Effector memory CD8-positive, alpha-beta T cell (primary cell): ENCODE results near the gene ZNF813.
"Not testable (repeated sequence)": the region's sequence is repeated elsewhere in the genome, so short reads cannot be mapped to it uniquely, and the experiment has no call there.

ENCODE experiments used
- ATAC-seq: fragments of 150-1000 bp; cut with Tn5 transposase; replicated peaks from 2 replicates; pipeline ENCODE4 v1.10.0; 2021; ENCODE audit warnings: mild to moderate bottlenecking, moderate library complexity
- DNase-seq, 3 experiments: peaks; one replicate each; pipeline ENCODE4 v3.0.0; 2021
- H3K27ac Mint-ChIP-seq, 2 donors: one replicate each; pipeline ENCODE4 v1.8.0; 2022; ENCODE audit warnings: mild to moderate bottlenecking in 2 of 2, mixed read lengths in 2 of 2, moderate library complexity in 2 of 2
- H3K27me3 Mint-ChIP-seq, 2 donors: one replicate each; pipeline ENCODE4 v1.8.0; 2022; ENCODE audit warnings: mixed read lengths in 2 of 2
- H3K36me3 Mint-ChIP-seq: one replicate; pipeline ENCODE4 v1.8.0; 2022; ENCODE audit warnings: mild to moderate bottlenecking, moderate library complexity, mixed read lengths; ENCODE audit not compliant: insufficient read depth
- H3K4me1 Mint-ChIP-seq, 2 donors: one replicate each; pipeline ENCODE4 v1.8.0; 2022; ENCODE audit warnings: low read depth in 2 of 2, mixed read lengths in 2 of 2
- H3K4me3 Mint-ChIP-seq, 2 donors: one replicate each; pipeline ENCODE4 v1.8.0; 2022; ENCODE audit warnings: mild to moderate bottlenecking in 2 of 2, mixed read lengths in 2 of 2, moderate library complexity in 2 of 2
- H3K9me3 Mint-ChIP-seq, 2 donors: one replicate each; pipeline ENCODE4 v1.8.0; 2022; ENCODE audit warnings: mixed read lengths in 2 of 2
- total RNA-seq, 9 experiments: gene quantifications; one replicate each; lab custom pipeline; 2026; lab: John Stamatoyannopoulos, UW

Gene ZNF813
- total RNA-seq = 3.4 to 35.8 (median 19.6) reads per million in 9 experiments

DNA sequence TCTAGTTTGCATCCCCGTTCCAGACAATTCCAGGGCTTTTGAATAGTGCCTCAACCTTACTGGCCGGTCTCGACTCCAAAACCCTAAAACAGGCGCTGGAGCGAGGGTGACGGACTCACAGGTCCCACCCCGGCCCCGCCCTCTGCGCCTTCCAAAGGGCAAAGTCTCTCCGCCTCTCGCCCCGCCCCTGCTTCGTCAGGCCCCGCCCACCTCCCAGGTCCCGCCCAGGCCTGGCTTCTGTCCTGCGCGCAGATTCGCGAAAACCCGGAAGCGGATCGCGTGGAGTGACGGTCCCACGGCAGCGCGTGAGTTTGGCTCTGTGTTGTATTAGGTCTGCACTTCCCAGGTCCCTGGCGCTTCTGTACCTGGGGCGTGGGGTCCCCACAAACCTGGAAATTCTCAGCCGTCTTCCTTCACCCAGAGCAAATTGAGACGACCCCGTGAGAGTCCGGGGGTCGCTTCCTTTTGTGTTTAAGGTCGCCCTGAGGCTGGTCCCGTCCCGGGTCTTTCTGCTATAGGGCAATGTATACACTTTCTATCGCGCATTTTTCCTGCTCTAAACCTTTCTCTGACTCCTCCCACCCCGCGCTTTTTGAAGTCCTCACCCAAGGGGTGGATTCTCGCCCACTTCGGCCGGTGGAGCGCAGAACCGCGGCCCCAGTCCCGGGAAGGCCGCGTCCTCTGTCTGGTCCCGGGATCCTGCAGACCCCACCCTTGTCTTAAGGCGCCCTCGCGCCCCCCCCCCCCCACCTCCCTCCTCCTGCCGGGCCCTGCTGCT, at the start of gene ZNF813:
Gene ZNF813 (plus strand): TSS at position 249 of the 778 bp plus-strand sequence. CDS start 16,090 bp downstream, outside the sequence.
- Mint-ChIP-seq H3K36me3 (no peaks in the 10 kb centered on the region), H3K27me3 (peaks cover 10 to 17% of the 10 kb centered on the region in 2 donors), H3K9me3 (peaks cover 9 to 21% of the 10 kb centered on the region in 2 donors), H3K27ac (peak within 1 kb of the TSS; percentile 59 to 84), H3K4me3 (peak within 1 kb of the TSS; percentile 84 to 89), H3K4me1 (peaks cover 10 to 35% of the 10 kb centered on the region in 2 donors)
- peak; percentile 97 for ATAC-seq
- peak; percentile 91 to 98 (median 91) for DNase-seq

DNA sequence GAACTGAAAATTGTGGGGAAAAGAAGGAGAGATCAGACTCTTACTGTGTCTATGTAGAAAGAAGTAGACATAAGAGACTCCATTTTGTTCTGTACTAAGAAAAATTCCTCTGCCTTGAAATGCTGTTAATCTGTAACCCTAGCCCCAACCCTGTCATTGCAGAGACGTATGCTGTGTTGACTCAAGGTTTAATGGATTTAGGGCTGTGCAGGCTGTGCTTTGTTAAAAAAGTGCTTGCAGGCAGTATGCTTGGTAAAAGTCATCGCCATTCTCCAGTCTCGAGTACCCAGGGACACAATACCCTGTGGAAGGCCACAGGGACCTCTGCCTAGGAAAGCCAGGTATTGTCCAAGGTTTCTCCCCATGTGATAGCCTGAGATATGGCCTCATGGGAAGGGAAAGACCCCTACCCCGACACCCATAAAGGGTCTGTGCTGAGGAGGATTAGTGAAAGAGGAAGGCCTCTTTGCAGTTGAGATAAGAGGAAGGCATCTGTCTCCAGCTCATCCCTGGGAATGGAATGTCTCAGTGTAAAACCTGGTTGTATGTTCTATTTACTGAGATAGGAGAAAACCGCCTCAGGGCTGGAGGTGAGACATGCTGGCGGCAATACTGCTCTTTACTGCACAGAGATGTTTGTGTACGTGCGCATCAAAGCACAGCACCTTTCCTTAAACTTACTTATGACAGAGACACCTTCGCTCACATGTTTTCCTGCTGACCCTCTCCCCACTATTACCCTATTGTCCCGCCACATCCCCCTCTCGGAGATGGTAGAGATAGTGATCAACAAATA, 46.8 kb upstream of the ZNF813 start:
- not testable (repeated sequence) for H3K36me3 Mint-ChIP-seq, H3K4me1 Mint-ChIP-seq, H3K27me3 Mint-ChIP-seq, H3K27ac Mint-ChIP-seq, H3K9me3 Mint-ChIP-seq, ATAC-seq, DNase-seq, H3K4me3 Mint-ChIP-seq

- Mint-ChIP-seq H3K4me1 (peaks cover 0 to 1% of the 10 kb centered on the region in 2 donors), H3K4me3 (no peak overlapping the region), H3K9me3 (peaks cover 0 to under 1% of the 10 kb centered on the region in 2 donors), H3K27ac (no peak overlapping the region), H3K27me3 (no peaks in the 10 kb centered on the region), H3K36me3 (no peaks in the 10 kb centered on the region)
- ATAC-seq = no peak
- no peak for DNase-seq
Observed at GRCh38 chr19:53422551-53422950, 45.0 kb upstream of the ZNF813 start.

DNA sequence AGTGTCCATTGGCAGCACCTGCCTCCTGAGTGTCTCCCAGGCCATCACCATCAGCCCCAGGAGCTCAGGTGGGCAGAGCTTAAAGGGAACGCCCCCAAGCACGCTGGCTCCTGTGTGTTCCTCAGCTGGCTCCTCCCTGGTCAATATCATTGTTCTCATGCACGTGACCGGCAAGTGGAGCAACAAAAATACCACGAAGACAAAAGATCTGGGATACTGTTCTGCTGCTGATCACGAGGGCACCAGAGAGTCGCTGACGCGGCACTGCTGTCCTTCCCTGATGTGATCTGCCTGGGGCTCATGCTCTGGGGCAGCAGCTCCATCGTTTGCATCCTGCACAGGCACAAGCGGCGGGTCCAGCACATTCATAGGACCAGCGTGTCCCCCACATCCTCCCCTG, 44.5 kb upstream of the ZNF813 start:
- not testable (repeated sequence) for H3K27ac Mint-ChIP-seq, DNase-seq, H3K4me3 Mint-ChIP-seq, H3K9me3 Mint-ChIP-seq, H3K27me3 Mint-ChIP-seq, H3K4me1 Mint-ChIP-seq, ATAC-seq, H3K36me3 Mint-ChIP-seq

GRCh38 chr19:53423680-53424079, 43.9 kb upstream of the ZNF813 start:
- not testable (repeated sequence) for ATAC-seq, H3K27me3 Mint-ChIP-seq, H3K27ac Mint-ChIP-seq, DNase-seq, H3K4me1 Mint-ChIP-seq, H3K4me3 Mint-ChIP-seq, H3K36me3 Mint-ChIP-seq, H3K9me3 Mint-ChIP-seq

- ATAC-seq = peak; percentile 87
- Mint-ChIP-seq H3K27me3 (no peaks in the 10 kb centered on the region), H3K27ac (no peak overlapping the region), H3K4me3 (no peak overlapping the region), H3K4me1 (peaks cover 0 to 1% of the 10 kb centered on the region in 2 donors), H3K9me3 (no peaks in the 10 kb centered on the region), H3K36me3 (no peaks in the 10 kb centered on the region)
- peak; percentile 56 to 58 (median 56) for DNase-seq
Observed at GRCh38 chr19:53424968-53425597, 42.5 kb upstream of the ZNF813 start.

DNA sequence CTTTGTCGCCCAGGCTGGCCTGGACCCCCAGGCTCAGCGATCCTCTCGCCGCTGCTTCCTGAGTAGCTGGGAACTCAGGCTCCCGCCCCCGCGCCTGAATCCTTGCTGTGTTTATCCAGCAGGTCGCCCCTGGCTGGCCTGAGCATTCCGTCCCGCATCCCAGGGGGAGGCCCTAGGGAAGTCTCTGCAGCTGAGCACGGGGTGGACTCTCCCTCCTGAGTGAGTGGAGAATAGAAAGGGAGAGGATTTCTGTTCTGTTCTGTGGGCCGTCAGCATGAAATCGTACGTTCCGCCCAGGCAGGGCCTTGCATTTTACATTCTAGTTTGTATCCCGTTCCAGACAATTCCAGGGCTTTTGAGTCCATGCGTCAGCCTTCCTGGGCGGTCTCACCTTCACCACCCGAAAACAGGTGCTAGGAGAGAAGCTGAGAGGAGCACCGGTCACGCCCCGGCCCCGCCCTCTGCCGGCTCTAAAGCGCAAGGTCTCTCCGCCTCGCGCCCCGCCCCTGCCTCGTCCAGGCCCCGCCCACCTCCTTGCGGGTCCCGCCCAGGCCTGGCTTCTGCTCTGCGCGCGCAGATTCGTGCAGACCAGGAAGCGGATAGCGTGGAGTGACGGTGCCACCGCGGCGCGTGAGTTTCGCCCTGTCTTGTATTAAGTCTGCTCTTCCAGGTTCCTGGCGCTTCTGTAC, 36.0 kb upstream of the ZNF813 start, which contains the start of gene ZNF761:
Gene ZNF761 (plus strand): TSS at position 586 of the 689 bp plus-strand sequence. CDS start 15,285 bp downstream, outside the sequence.
- peak; percentile 97 to 99 (median 99) for DNase-seq
- peaks cover 17% of the 10 kb centered on the region for H3K36me3 Mint-ChIP-seq
- peak; percentile 98 for ATAC-seq
- no peaks in the 10 kb centered on the region for H3K27me3 Mint-ChIP-seq
- peak within 1 kb of the TSS; percentile 82 to 87 for H3K4me3 Mint-ChIP-seq
- peaks cover 20 to 31% of the 10 kb centered on the region in 2 donors for H3K4me1 Mint-ChIP-seq
- peak within 1 kb of the TSS; percentile 90 to 96 for H3K27ac Mint-ChIP-seq
- no peaks in the 10 kb centered on the region for H3K9me3 Mint-ChIP-seq

- no peaks in the 10 kb centered on the region for H3K9me3 Mint-ChIP-seq
- H3K36me3 Mint-ChIP-seq = peaks cover 17% of the 10 kb centered on the region
- H3K4me1 Mint-ChIP-seq = peaks cover 20 to 31% of the 10 kb centered on the region in 2 donors
- H3K27me3 Mint-ChIP-seq = no peaks in the 10 kb centered on the region
- peak overlapping the region; percentile 90 to 96 for H3K27ac Mint-ChIP-seq
- peak overlapping the region; percentile 82 to 87 for H3K4me3 Mint-ChIP-seq
- no peak for DNase-seq
- ATAC-seq = peak; percentile 42
Observed at GRCh38 chr19:53432088-53432661, 35.4 kb upstream of the ZNF813 start.

DNA sequence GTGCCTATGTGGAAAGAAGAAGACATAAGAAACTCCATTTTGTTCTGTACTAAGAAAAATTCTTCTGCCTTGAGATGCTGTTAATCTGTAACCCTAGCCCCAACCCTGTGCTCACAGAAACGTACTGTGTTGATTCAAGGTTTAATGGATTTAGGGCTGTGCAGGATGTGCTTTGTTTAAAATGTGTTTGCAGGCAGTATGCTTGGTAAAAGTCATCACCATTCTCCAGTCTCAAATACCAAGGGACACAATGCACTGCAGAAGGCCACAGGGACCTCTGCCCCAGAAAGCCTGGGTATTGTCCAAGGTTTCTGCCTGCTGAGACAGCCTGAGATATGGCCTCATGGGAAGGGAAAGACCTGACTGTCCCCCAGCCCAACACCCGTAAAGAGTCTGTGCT, 23.7 kb upstream of the ZNF813 start:
- ATAC-seq, H3K27me3 Mint-ChIP-seq, DNase-seq, H3K4me1 Mint-ChIP-seq, H3K4me3 Mint-ChIP-seq, H3K27ac Mint-ChIP-seq: not testable (repeated sequence)
- Mint-ChIP-seq H3K9me3 (peaks cover 1 to 30% of the 10 kb centered on the region in 2 donors), H3K36me3 (peaks cover 31% of the 10 kb centered on the region)

- Mint-ChIP-seq H3K36me3 (peaks cover 43% of the 10 kb centered on the region), H3K9me3 (peaks cover 1 to 23% of the 10 kb centered on the region in 2 donors)
- H3K27me3 Mint-ChIP-seq, H3K4me1 Mint-ChIP-seq, H3K4me3 Mint-ChIP-seq, H3K27ac Mint-ChIP-seq, ATAC-seq, DNase-seq: not testable (repeated sequence)
Observed at GRCh38 chr19:53447196-53447595, 20.3 kb upstream of the ZNF813 start.

- DNase-seq (no peak), ATAC-seq (no peak)
- no peak overlapping the region for H3K27ac Mint-ChIP-seq
- H3K27me3 Mint-ChIP-seq = no peaks in the 10 kb centered on the region
- peaks cover 40% of the 10 kb centered on the region for H3K36me3 Mint-ChIP-seq
- peaks cover 23 to 36% of the 10 kb centered on the region in 2 donors for H3K9me3 Mint-ChIP-seq
- no peaks in the 10 kb centered on the region for H3K4me1 Mint-ChIP-seq
- H3K4me3 Mint-ChIP-seq = no peak overlapping the region
Observed at GRCh38 chr19:53455828-53456227, 11.7 kb upstream of the ZNF813 start.

GRCh38 chr19:53460131-53460721, 7.3 kb upstream of the ZNF813 start:
- H3K4me3 Mint-ChIP-seq, H3K4me1 Mint-ChIP-seq, H3K27ac Mint-ChIP-seq, ATAC-seq, DNase-seq, H3K36me3 Mint-ChIP-seq: not testable (repeated sequence)
- Mint-ChIP-seq H3K9me3 (peaks cover 31 to 48% of the 10 kb centered on the region in 2 donors), H3K27me3 (peaks cover 11 to 19% of the 10 kb centered on the region in 2 donors)
